ENCODE measurements around the gene BORCS6.

The BORCS6 gene

GRCh38 chr17:8210761-8211458 is 20.9 kb upstream of the BORCS6 start:
- no peak for DNase-seq

- DNase-seq, result peak; percentile 96
Measured at GRCh38 chr17:8209907-8210760, 20.2 kb upstream of the BORCS6 start, which contains the start of gene AURKB. Gene AURKB (minus strand): TSS chr17:8210575. CDS start chr17:8210224, 351 bp downstream.

- DNase-seq, result no peak
Measured at GRCh38 chr17:8206536-8206935, 16.6 kb upstream of the BORCS6 start.

- no peak for DNase-seq
Measured at GRCh38 chr17:8204761-8205555, 15.0 kb upstream of the BORCS6 start.

- peak; percentile 81 for DNase-seq
Measured at GRCh38 chr17:8192070-8192815, 2.3 kb upstream of the BORCS6 start.

- DNase-seq, result no peak
Measured at GRCh38 chr17:8190506-8190905, 526 bp upstream of the BORCS6 start.

GRCh38 chr17:8189041-8189710 is 804 bp downstream of the BORCS6 start:
- DNase-seq, result peak; percentile 36

- peak; percentile 32 for DNase-seq
Measured at GRCh38 chr17:8188263-8188839, 1.6 kb downstream of the BORCS6 start.

GRCh38 chr17:8187517-8188262 is 2.3 kb downstream of the BORCS6 start:
- peak; percentile 92 for DNase-seq

- peak; percentile 92 for DNase-seq
Measured at GRCh38 chr17:8186787-8187516, 3.0 kb downstream of the BORCS6 start.

GRCh38 chr17:8186446-8186786 is 3.6 kb downstream of the BORCS6 start:
- no peak for DNase-seq

- peak; percentile 92 for DNase-seq
Measured at GRCh38 chr17:8185582-8186445, 4.2 kb downstream of the BORCS6 start.

GRCh38 chr17:8176998-8177731 is 12.8 kb downstream of the BORCS6 start:
- no peak for DNase-seq

GRCh38 chr17:8176197-8176940 is 13.6 kb downstream of the BORCS6 start, which contains the start of gene TMEM107:
Gene TMEM107 (minus strand): TSS chr17:8176380. CDS start chr17:8176286, 94 bp downstream.
- DNase-seq, result peak; percentile 90

- no peak for DNase-seq
Measured at GRCh38 chr17:8175795-8176196, 14.2 kb downstream of the BORCS6 start.

- peak; percentile 12 for DNase-seq
Measured at GRCh38 chr17:8173871-8174322, 16.1 kb downstream of the BORCS6 start.

Data from CD4-positive, alpha-beta T cell treated with Interleukin-12 subunit alpha and Interleukin-12 subunit beta, for 1 hour (primary cell).